HG03280 (cell line): ENCODE data around the gene PTPN3.
"Not testable (repeated sequence)": the region's sequence is repeated elsewhere in the genome, so short reads cannot be mapped to it uniquely, and the experiment has no call there.

Experiments used
- ATAC-seq: cut with Tn5 transposase; IDR thresholded peaks from one replicate; pipeline ENCODE4 v1.9.1; 2021; ENCODE audit warnings: mild to moderate bottlenecking, moderate library complexity; ENCODE audit not compliant: unreplicated experiment

Gene PTPN3

GRCh38 chr9:109401990-109402318 lies 96.2 kb downstream of the PTPN3 start:
- ATAC-seq, result no peak

DNA sequence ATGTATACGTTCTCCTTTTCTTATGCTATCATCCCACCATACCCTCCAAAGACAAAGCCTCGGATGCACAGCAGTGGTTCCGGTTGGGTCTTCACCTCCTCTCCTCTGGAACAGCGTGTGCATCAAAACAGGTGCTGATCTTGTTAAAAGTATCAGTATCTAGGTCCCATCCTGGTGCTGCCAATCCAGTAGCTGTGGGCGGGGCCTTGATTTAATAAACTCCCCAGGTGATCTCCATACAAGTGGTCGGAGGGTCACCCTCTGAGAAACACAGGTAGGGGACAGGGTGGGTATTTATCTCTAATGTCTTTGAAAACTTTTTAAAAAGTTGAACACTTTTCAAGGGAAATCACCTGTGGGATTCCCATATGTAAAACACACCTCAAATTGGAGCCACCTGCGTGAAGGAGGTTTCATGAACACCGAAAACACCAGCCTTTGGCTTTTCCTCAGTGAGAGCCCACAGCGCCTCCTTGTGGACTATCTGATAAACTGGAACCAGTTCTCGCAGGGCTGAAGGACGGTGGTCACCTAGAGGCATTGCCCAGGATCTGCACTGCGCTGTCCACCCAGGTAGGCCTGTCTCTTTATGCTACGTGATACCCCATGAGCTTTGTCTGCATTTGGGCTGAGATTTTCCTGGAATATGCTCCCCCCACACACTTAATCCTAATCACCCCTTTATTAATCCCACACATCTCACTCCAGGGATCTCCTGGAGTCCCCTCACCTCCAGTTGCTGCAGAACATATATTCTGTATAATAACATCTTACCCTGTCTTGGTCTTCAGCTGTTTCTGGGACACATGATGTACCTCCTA lies 96.7 kb downstream of the PTPN3 start:
- peak; percentile 44 for ATAC-seq

DNA sequence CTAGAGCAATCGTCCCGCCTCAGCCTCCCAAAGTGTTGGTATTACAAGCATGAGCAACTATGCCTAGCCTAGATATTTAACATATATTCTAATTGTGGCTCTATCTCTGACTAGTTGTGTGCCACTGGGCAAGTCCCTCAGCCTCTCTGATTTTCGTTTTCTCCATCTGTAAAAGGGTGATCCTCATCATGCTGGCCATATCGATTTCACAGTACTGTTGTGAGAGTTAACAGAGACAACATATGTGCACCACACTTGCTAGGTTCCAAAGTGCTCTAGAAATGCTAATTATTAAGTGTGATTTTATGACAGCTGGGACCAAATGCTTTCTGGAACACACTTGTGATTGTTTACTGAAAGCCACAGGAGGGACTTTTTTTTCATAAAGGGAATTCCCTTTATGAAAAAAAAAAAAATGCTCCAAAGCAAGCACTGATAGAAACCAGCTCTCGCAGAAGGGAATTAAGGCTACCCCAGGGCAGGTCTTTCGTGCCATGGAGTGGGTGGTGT lies 98.8 kb downstream of the PTPN3 start:
- peak; percentile 63 for ATAC-seq

DNA sequence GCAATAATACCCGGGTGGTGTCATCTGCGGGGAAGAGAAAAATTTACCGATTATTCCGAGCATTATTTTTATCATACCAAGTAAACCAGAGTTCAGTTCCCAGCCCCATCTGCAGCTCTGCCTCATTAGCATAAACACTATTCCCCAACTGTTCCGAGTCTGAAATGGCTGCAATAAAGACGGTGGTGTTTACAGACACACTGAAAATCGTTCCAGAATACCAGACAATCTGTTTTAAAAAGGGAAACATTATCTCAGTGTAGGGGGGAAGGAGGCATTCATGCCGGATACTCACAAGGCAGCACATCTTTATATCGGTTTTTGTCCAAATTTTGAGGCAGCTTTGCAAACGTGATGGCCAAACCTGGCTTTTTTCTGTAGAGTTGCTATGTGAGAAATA lies 106.9 kb downstream of the PTPN3 start:
- ATAC-seq, result no peak

GRCh38 chr9:109387856-109388255 lies 110.3 kb downstream of the PTPN3 start:
- no peak for ATAC-seq

DNA sequence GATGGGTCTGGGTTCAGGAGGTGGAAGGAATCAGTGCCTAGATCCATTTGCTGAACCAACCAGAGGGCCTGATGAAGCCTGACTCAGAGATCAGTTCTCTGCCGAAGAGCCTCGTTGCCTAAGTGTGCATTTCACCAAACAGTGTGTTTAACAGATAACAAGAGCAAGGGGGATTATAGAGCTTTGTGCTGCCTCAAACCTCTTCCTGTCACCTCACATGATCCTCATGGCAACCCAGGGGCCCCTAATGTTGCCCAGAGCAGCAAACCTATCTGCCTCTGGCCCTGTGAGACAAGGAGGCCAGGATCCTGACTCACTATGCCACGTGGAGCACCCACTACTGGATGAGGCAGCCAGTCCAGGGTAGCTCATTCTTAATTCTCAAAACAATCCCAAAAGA lies 110.9 kb downstream of the PTPN3 start:
- ATAC-seq, result no peak

- no peak for ATAC-seq
These were observed 112.6 kb downstream of the PTPN3 start for GRCh38 chr9:109385499-109385898.

DNA sequence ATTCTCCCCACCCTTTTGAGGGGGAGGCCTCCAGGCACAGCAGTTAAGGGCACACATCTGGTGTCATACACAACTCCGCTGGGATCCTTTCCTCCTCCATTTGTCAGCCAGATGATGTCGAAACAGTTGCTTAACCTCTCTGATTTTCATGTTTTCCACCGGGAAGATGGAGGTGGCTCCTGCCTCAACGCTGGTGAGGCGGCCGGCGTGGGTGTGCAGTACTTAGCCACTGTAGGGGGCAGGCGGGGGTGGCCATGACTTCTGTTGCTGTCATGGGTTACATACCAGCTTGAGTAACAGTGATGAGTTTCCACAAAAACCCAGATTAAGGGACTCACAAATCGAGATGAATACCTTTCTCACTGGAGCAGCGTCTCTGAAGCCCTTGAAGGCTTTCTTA lies 114.2 kb downstream of the PTPN3 start:
- ATAC-seq, result no peak

DNA sequence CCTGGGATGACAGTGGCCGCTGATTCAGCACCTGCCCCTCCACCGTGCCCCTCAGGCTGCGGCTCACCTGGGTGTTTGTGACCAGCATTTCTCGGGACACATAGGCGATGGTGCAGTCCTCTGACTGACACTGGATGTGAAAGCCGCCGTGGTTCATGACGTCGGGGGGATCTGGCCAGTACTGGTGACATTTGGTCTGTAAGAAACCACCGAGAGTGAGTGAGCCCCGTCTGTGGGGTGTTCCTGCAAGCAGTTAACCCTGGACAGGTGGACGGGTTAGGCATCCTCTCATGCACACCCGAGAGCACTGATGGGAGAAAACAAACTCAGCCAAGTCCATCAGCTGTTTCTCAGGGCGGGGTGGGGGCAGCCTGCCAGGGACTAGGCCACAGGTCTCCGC lies 114.8 kb downstream of the PTPN3 start:
- ATAC-seq, result no peak

GRCh38 chr9:109382585-109382984 lies 115.5 kb downstream of the PTPN3 start:
- no peak for ATAC-seq

DNA sequence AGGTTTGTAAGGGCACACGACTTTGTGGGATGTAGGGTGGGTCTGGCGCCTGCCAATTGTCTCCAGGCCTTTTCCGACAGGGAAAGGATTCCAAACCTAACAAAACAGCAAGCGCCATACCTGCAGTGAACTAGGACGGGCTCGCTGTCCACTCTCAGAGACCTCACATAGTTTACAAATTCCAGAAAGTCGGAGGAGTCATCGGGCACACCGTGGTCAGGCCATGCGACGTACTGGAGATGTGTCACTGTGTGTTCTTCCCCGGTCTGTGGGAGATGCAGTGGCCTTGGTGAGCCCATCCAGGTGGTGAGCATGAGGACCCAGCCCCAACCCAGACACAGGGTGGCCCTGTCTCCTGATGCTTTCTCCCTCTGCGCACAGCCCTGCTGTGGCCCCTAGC lies 115.9 kb downstream of the PTPN3 start:
- ATAC-seq, result no peak

DNA sequence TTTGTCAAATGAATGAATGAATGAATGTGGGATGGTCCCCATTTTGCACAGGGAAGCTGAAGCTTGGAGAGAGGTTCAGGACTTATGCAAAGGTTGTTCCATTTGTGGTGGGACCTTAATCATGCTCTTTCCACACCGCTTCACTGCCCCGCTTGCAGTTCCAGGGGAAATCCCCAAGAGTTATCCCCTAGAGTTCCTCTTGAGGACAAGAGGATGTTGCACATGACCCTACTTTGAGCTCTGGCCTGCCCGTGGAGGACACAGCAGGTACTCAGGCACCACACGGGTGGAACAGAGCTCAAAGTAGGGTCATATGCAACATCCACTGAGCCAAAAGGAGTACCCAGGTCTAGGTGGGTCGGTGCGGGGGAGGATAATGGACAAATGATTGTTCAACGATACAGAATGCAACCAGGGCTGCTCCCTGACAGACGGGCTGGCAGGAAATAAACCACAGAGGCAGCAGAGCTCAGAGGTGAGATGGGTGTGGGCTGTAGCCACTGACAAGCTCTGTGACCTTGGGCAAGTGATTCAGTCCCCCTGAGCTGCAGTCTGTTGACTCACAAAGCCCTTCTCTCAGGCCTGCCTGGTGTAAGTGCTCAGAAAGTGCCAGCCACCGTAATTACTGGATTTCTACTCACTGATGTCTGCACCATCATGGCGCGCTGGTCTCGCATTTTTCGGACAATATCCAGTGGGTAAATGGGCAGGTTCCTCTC lies 116.9 kb downstream of the PTPN3 start:
- no peak for ATAC-seq

GRCh38 chr9:109379513-109379912 lies 118.6 kb downstream of the PTPN3 start:
- no peak for ATAC-seq

GRCh38 chr9:109378316-109378715 lies 119.8 kb downstream of the PTPN3 start:
- no peak for ATAC-seq

- ATAC-seq, result no peak
These were observed 125.9 kb downstream of the PTPN3 start for GRCh38 chr9:109372246-109372645.

GRCh38 chr9:109371374-109371773 lies 126.7 kb downstream of the PTPN3 start:
- no peak for ATAC-seq

DNA sequence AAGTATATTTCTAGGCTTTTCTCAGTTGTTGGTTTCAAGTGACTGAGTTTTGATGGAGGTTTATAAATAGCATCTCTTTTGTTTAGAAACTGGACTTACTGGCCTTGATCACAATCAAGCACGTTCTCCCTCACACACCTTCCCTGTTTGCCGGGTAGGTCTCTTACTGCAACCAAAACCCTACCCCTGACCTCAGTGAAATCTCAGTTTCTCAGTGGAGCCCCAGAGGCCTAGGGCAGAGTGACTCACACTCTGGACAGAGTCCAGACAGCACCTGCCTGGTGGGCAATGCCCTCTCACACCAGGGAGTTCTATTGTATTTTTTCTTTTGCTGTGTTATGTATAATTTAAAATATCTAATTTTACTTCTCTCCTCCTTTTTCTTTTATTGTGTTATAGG lies 128.8 kb downstream of the PTPN3 start:
- ATAC-seq, result no peak

DNA sequence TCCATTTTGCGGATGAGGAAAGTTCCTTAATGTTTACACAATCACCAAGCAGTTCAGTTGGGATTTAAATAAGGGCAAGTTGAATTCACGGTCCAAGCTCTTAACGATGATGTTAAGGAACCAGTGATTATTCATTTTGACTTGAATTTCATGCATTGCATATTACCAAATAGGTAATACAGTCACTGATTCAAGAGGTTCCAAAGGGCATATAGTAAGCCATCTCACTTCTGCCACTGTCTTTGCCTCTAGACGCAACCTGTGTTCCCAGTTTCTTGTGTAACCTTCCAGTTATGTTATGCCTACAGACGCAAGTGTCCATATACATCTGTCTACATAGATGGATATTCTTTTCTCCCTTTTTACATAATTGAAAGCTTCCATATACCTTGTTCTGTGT lies 137.3 kb downstream of the PTPN3 start:
- no peak for ATAC-seq

GRCh38 chr9:109358968-109359603 lies 139.0 kb downstream of the PTPN3 start:
- ATAC-seq, result not testable (repeated sequence)

GRCh38 chr9:109355564-109356297 lies 142.4 kb downstream of the PTPN3 start:
- ATAC-seq, result no peak

DNA sequence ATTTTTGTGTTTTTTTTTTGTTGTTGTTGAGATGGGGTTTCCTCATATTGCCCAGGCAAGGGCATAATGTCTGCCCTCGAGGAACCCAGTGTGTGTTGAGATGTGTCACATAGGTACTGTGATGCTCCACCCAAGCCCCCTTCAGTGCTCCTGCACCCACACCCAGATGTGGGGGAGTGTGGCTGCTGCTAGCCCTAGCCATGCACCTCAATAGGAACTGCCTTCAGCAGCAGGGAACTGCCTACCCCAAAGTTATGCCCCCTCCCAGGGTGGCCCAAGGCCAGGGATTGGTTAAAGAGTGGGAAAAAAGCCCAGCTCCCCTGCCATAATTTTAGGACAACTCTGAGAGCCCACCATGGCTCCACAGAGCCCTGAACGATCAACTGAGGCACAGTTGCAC lies 143.9 kb downstream of the PTPN3 start:
- no peak for ATAC-seq
